Neuronal stem cell (in vitro differentiated cells): ENCODE results near the gene SCN8A.

Experiments used
- DNase-seq: peaks from one replicate; pipeline ENCODE4 v3.0.0-alpha.2; 2013; ENCODE audit warnings: low spot score
- H2AFZ ChIP-seq: one replicate; pipeline ENCODE4 v1.6.1; 2013; ENCODE audit warnings: mild to moderate bottlenecking, low read length, inconsistent platforms
- H2AK5ac ChIP-seq: 2 replicates; pipeline ENCODE4 v1.6.1; 2013; ENCODE audit warnings: low read depth, mild to moderate bottlenecking, inconsistent platforms, low read length, moderate library complexity, mixed read lengths
- H2BK120ac ChIP-seq: 2 replicates; pipeline ENCODE4 v1.6.1; 2013; ENCODE audit warnings: low read depth, mild to moderate bottlenecking, inconsistent platforms, low read length, moderate library complexity, mixed read lengths
- H2BK12ac ChIP-seq: one replicate; pipeline ENCODE4 v1.6.1; 2013; ENCODE audit warnings: low read length, inconsistent platforms
- H2BK15ac ChIP-seq: 2 replicates; pipeline ENCODE4 v1.6.1; 2013; ENCODE audit warnings: mild to moderate bottlenecking, low read length, inconsistent platforms, mixed read lengths
- H2BK5ac ChIP-seq: one replicate; pipeline ENCODE4 v1.6.1; 2013; ENCODE audit warnings: inconsistent platforms, mild to moderate bottlenecking, low read length, moderate library complexity
- H3K14ac ChIP-seq: one replicate; pipeline ENCODE4 v1.6.1; 2013; ENCODE audit warnings: low read length, inconsistent platforms
- H3K18ac ChIP-seq: 2 replicates; pipeline ENCODE4 v1.6.1; 2013; ENCODE audit warnings: low read length, inconsistent platforms
- H3K23ac ChIP-seq: 2 replicates; pipeline ENCODE4 v1.6.1; 2013; ENCODE audit warnings: low read depth, mild to moderate bottlenecking, mixed read lengths, low read length, inconsistent platforms; ENCODE audit not compliant: poor library complexity
- H3K27ac ChIP-seq: replicated peaks from 3 replicates; pipeline ENCODE4 v1.5.1; 2013; ENCODE audit warnings: low read length, inconsistent platforms
- H3K27me3 ChIP-seq, 3 experiments: 2 replicates each; pipeline ENCODE4 v1.6.1; 2013; ENCODE audit warnings: low read length in 3 of 3, mild to moderate bottlenecking in 2 of 3, inconsistent platforms in 1 of 3, low read depth in 1 of 3, mixed read lengths in 1 of 3, moderate library complexity in 1 of 3; ENCODE audit not compliant: control insufficient read depth in 3 of 3, insufficient read depth in 3 of 3
- H3K36me3 ChIP-seq, 2 donors: replicated peaks in 1 of 2; 2 replicates each; pipeline ENCODE4 v1.6.1; 2013; ENCODE audit warnings: low read length in 2 of 2; ENCODE audit not compliant: control insufficient read depth in 2 of 2, insufficient read depth in 2 of 2
- H3K4ac ChIP-seq: 2 replicates; pipeline ENCODE4 v1.6.1; 2013; ENCODE audit warnings: inconsistent platforms, mild to moderate bottlenecking, low read length, moderate library complexity
- H3K4me1 ChIP-seq, 2 donors: 1 replicate in 1 of 2; 2 replicates in 1 of 2; pipeline ENCODE4 v1.6.1; 2013; ENCODE audit warnings: low read length in 2 of 2, low read depth in 1 of 2; ENCODE audit not compliant: control insufficient read depth in 2 of 2, insufficient read depth in 1 of 2
- H3K4me2 ChIP-seq: one replicate; pipeline ENCODE4 v1.6.1; 2013; ENCODE audit warnings: mild to moderate bottlenecking, low read length, inconsistent platforms; ENCODE audit not compliant: insufficient read depth, poor library complexity, severe bottlenecking
- H3K4me3 ChIP-seq, 2 donors: 2 replicates each; pipeline ENCODE4 v1.5.1; 2013; ENCODE audit warnings: low read length in 2 of 2, mild to moderate bottlenecking in 2 of 2, inconsistent platforms in 1 of 2, moderate library complexity in 1 of 2
- H3K79me1 ChIP-seq: one replicate; pipeline ENCODE4 v1.6.1; 2013; ENCODE audit warnings: low read depth, mild to moderate bottlenecking, inconsistent platforms, low read length, moderate library complexity
- H3K9ac ChIP-seq: one replicate; pipeline ENCODE4 v1.6.1; 2013; ENCODE audit warnings: mild to moderate bottlenecking, low read depth, low read length, inconsistent platforms; ENCODE audit not compliant: poor library complexity
- H3K9me3 ChIP-seq, 2 donors: replicated peaks in 1 of 2; 2 replicates each; pipeline versions ENCODE3 to v1.6.1; 2013; ENCODE audit warnings: low read length in 2 of 2, mild to moderate bottlenecking in 2 of 2, inconsistent platforms in 1 of 2, low read depth in 1 of 2, mixed read lengths in 1 of 2, moderate library complexity in 1 of 2; ENCODE audit not compliant: control insufficient read depth in 2 of 2, insufficient read depth in 1 of 2
- H4K8ac ChIP-seq: one replicate; pipeline ENCODE4 v1.6.1; 2013; ENCODE audit warnings: low read depth, mild to moderate bottlenecking, inconsistent platforms, low read length, moderate library complexity
- H4K91ac ChIP-seq: one replicate; pipeline ENCODE4 v1.6.1; 2013; ENCODE audit warnings: low read length, low read depth, mild to moderate bottlenecking, inconsistent platforms; ENCODE audit not compliant: poor library complexity
- WGBS, 2 donors: extraction: QIAGEN DNeasy Blood & Tissue Kit; methylation state at CpG; one replicate each; pipeline ENCODE4 v1.1.7; 2013; ENCODE audit warnings: missing lambda C conversion rate in 2 of 2, mixed read lengths in 1 of 2; ENCODE audit not compliant: insufficient read length in 2 of 2, insufficient replicate concordance in 1 of 2; ENCODE audit errors: extremely low coverage in 2 of 2; 5-methylcytosine and 5-hydroxymethylcytosine counted together

The SCN8A gene

GRCh38 chr12:51689983-51690382 lies 99.0 kb downstream of the SCN8A start:
- H2AK5ac ChIP-seq: no peak overlapping the region
- no peak overlapping the region for H3K14ac ChIP-seq
- H3K23ac ChIP-seq: no peak overlapping the region
- peaks cover 0 to 18% of the 10 kb centered on the region in 2 donors for H3K36me3 ChIP-seq
- H3K18ac ChIP-seq: no peak overlapping the region
- H3K27me3 ChIP-seq: no peaks in the 10 kb centered on the region
- H2BK12ac ChIP-seq: no peak overlapping the region
- H2BK15ac ChIP-seq: no peak overlapping the region
- no peak overlapping the region for H4K8ac ChIP-seq
- no peak overlapping the region for H3K4me3 ChIP-seq
- no peaks in the 10 kb centered on the region for H3K79me1 ChIP-seq
- no peak overlapping the region for H3K9ac ChIP-seq
- H3K4me2 ChIP-seq: no peak overlapping the region
- no peak overlapping the region for H2BK120ac ChIP-seq
- no peak overlapping the region for H3K4ac ChIP-seq
- H2AFZ ChIP-seq: no peak overlapping the region
- no peak for DNase-seq
- H4K91ac ChIP-seq: no peak overlapping the region
- H3K9me3 ChIP-seq: no peaks in the 10 kb centered on the region
- H3K4me1 ChIP-seq: peaks cover 2 to 4% of the 10 kb centered on the region in 2 donors
- no peak overlapping the region for H2BK5ac ChIP-seq
- no peak overlapping the region for H3K27ac ChIP-seq
- no CpG with 5 or more reads among the region's 4 CpGs for WGBS, 2 donors

- Histone ChIP-seq H3K4me2 (no peak overlapping the region), H3K23ac (no peak overlapping the region), H4K91ac (no peak overlapping the region), H3K9ac (no peak overlapping the region), H3K4me1 (peaks cover 0 to 2% of the 10 kb centered on the region in 2 donors), H3K27ac (no peak overlapping the region), H4K8ac (no peak overlapping the region), H3K18ac (no peak overlapping the region), H3K9me3 (no peaks in the 10 kb centered on the region), H2AK5ac (no peak overlapping the region), H3K14ac (no peak overlapping the region), H3K27me3 (no peaks in the 10 kb centered on the region), H2BK15ac (no peak overlapping the region), H2AFZ (no peak overlapping the region), H3K4me3 (no peak overlapping the region), H2BK5ac (no peak overlapping the region), H3K36me3 (peaks cover 0 to 17% of the 10 kb centered on the region in 2 donors), H2BK12ac (no peak overlapping the region), H3K4ac (no peak overlapping the region), H2BK120ac (no peak overlapping the region), H3K79me1 (no peaks in the 10 kb centered on the region)
- WGBS, 2 donors: no CpG with 5 or more reads among the region's 2 CpGs
- no peak for DNase-seq
These were observed 101.0 kb downstream of the SCN8A start for GRCh38 chr12:51692016-51692415.

GRCh38 chr12:51693569-51693968 lies 102.5 kb downstream of the SCN8A start:
- Histone ChIP-seq H3K18ac (no peak overlapping the region), H3K14ac (no peak overlapping the region), H2BK5ac (no peak overlapping the region), H2AK5ac (no peak overlapping the region), H3K23ac (no peak overlapping the region), H3K4ac (no peak overlapping the region), H3K9me3 (no peaks in the 10 kb centered on the region), H3K79me1 (no peaks in the 10 kb centered on the region), H3K9ac (no peak overlapping the region), H4K8ac (no peak overlapping the region), H3K4me2 (no peak overlapping the region), H2AFZ (no peak overlapping the region), H3K27ac (no peak overlapping the region), H2BK120ac (no peak overlapping the region), H2BK15ac (no peak overlapping the region), H3K4me3 (no peak overlapping the region), H3K36me3 (peaks cover 0 to 11% of the 10 kb centered on the region in 2 donors), H4K91ac (no peak overlapping the region), H2BK12ac (no peak overlapping the region), H3K27me3 (no peaks in the 10 kb centered on the region), H3K4me1 (no peaks in the 10 kb centered on the region)
- no peak for DNase-seq
- WGBS, 2 donors: no CpG with 5 or more reads among the region's 4 CpGs

DNA sequence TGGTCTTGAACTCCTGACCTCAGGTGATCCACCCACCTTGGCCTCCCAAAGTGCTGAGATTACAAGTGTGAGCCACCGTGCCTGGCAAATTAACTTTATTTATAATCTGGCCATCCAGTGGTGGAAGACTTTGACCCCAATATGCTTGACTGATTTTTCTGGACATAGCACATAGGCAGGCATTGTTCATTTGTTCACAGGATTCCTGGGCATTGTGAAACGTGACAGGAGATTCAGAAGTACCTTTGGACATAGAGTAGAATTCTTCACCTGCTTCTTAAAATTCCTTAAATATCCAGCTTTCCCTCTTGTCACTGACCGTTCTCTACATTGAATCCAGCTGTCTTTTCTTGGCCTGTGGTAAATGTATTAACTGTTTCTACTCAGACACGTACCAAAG lies 103.1 kb downstream of the SCN8A start:
- Histone ChIP-seq H4K8ac (no peak overlapping the region), H3K4me3 (no peak overlapping the region), H3K4me2 (no peak overlapping the region), H2BK5ac (no peak overlapping the region), H3K9me3 (no peaks in the 10 kb centered on the region), H3K27ac (no peak overlapping the region), H3K36me3 (peaks cover 0 to 5% of the 10 kb centered on the region in 2 donors), H2BK120ac (no peak overlapping the region), H3K79me1 (no peaks in the 10 kb centered on the region), H2AK5ac (no peak overlapping the region), H3K14ac (no peak overlapping the region), H2BK12ac (no peak overlapping the region), H3K27me3 (no peaks in the 10 kb centered on the region), H3K4ac (no peak overlapping the region), H3K4me1 (no peaks in the 10 kb centered on the region), H2BK15ac (no peak overlapping the region), H2AFZ (no peak overlapping the region), H3K23ac (no peak overlapping the region), H4K91ac (no peak overlapping the region), H3K18ac (no peak overlapping the region), H3K9ac (no peak overlapping the region)
- no CpG with 5 or more reads among the region's 4 CpGs for WGBS, 2 donors
- no peak for DNase-seq
